IPS-18a (cell line): ENCODE results near the gene VRTN.
A peak's percentile ranks its signal among the peaks of the same experiment; 100 is the strongest.

Experiments
- H3K27ac ChIP-seq: one replicate; pipeline ENCODE4 v1.5.1; 2013; ENCODE audit warnings: low read length
- H3K27me3 ChIP-seq: one replicate; pipeline ENCODE4 v1.6.1; 2013; ENCODE audit warnings: mild to moderate bottlenecking, low read length; ENCODE audit not compliant: control insufficient read depth, insufficient read depth
- H3K36me3 ChIP-seq: one replicate; pipeline ENCODE4 v1.6.1; 2013; ENCODE audit warnings: low read depth, low read length; ENCODE audit not compliant: control insufficient read depth
- H3K4me1 ChIP-seq: one replicate; pipeline ENCODE4 v1.6.1; 2013; ENCODE audit warnings: low read depth, low read length; ENCODE audit not compliant: control insufficient read depth
- H3K4me3 ChIP-seq: one replicate; pipeline ENCODE4 v1.5.1; 2013; ENCODE audit warnings: low read length
- H3K9ac ChIP-seq: one replicate; pipeline ENCODE4 v1.6.1; 2013; ENCODE audit warnings: mild to moderate bottlenecking, low read length, moderate library complexity
- H3K9me3 ChIP-seq: one replicate; pipeline ENCODE4 v1.6.1; 2013; ENCODE audit warnings: low read depth, low read length; ENCODE audit not compliant: control insufficient read depth

VRTN gene

DNA sequence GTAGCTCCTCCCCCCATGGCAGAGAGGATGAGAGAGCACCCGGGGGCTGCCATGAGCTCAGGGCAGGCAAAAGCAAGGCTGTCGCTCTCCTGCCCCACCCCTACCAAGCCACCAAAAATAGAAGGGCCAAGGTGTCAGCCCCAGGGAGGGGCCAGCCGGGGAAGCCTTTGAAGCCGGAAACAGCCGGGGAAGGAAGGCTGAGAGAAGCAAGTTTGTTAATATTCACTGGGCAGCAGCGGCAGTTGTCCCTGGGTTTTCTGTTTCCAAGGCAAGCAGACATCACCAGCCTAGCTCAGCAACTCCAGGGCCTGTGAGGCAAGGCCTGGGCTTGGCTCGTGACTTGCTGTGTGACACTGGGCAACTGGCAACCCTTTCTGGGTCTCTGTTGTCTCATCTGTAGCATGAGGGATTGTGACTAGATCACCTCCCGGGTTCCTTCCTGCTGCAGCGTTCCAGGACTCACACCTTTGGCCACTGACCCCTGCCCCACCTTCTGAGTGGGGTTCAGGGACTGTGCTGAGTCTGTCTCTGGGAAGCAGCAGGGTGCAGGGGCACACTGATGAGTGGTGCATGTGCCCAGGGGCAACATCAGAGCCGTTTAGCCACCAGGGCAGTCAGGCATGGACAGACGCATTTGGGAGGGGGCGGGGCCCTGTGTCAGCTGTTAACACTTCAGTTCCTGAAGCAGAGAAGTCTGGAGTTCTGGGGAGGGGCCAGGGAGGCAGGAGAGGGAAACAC lies 53.4 kb downstream of the VRTN start:
- H3K9me3 ChIP-seq: no peaks in the 10 kb centered on the region
- H3K27ac ChIP-seq: no peak overlapping the region
- no peaks in the 10 kb centered on the region for H3K36me3 ChIP-seq
- no peaks in the 10 kb centered on the region for H3K27me3 ChIP-seq
- peaks cover 14% of the 10 kb centered on the region for H3K4me1 ChIP-seq
- peak overlapping the region; percentile 23 for H3K4me3 ChIP-seq
- H3K9ac ChIP-seq: no peak overlapping the region

DNA sequence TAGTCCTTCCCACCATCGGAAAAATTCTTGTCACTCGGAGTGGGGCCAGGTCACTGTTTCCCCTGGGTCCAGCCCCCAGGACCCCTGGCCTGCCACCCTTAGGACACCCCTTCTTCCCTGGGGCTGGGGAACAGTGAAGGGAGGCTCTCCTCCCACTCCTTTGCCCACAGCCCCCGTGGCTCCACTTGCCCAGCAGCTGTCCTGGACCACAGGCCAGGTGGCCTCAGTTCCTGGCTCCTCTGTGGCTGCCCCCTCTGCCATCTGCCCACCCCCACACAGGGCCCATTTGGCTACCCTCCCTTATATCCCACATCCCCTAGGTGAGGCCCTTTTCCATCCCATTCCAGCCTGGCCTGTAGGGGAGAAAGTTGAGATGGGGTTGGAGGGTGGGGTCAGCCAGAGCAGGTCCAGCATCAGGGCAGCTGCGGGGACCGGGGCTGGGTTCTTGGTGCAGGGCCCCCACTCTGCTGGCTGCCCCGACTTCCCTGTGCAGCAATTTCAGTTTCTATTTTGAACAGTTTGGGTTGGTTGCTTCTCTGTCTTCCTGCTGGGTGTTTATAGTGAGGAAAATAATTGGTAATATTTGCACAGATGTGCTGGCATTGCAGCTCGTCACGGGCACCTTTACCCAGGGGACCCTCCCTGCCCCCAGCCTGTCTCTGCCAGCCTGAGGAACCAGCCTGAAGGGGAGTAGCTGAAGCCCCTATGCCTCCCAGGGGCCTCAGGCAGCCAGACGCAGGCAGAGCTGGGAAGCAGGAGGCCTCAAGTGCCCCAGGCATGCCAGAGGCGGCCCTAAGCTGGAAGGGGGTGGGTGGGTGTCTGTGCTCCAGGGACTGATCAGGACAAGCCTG lies 54.4 kb downstream of the VRTN start:
- no peak overlapping the region for H3K4me3 ChIP-seq
- no peaks in the 10 kb centered on the region for H3K9me3 ChIP-seq
- H3K4me1 ChIP-seq: peaks cover 14% of the 10 kb centered on the region
- H3K36me3 ChIP-seq: no peaks in the 10 kb centered on the region
- no peaks in the 10 kb centered on the region for H3K27me3 ChIP-seq
- H3K9ac ChIP-seq: no peak overlapping the region
- no peak overlapping the region for H3K27ac ChIP-seq

GRCh38 chr14:74403619-74404417 lies 55.5 kb downstream of the VRTN start:
- Histone ChIP-seq H3K27ac (no peak overlapping the region), H3K4me3 (no peak overlapping the region), H3K4me1 (peaks cover 14% of the 10 kb centered on the region)

DNA sequence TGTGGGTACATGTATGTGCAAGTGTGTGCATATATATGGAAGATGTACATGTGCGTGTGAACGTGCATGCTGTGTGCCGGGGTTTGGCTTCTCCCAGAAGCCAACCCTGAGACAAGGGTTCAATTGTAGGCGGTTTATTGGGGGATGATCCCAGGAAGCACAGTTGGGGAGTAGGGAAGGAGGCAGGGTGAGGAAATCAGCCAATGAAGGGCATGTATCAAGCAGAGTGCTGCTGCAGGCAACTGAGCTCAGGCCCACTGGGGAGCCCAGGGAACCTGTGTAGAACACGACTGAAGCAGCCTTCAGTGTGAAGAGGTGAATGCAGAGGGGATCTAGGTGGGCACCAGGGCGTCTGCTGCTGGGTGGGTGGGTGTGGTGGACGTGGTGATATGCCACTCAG lies 56.2 kb downstream of the VRTN start:
- H3K36me3 ChIP-seq: no peaks in the 10 kb centered on the region
- no peak overlapping the region for H3K27ac ChIP-seq
- no peak overlapping the region for H3K9ac ChIP-seq
- peaks cover 14% of the 10 kb centered on the region for H3K4me1 ChIP-seq
- no peak overlapping the region for H3K4me3 ChIP-seq
- H3K9me3 ChIP-seq: no peaks in the 10 kb centered on the region
- no peaks in the 10 kb centered on the region for H3K27me3 ChIP-seq

More at GRCh38 chr14:74403619-74404417, 55.5 kb downstream of the VRTN start:
- no peaks in the 10 kb centered on the region for H3K9me3 ChIP-seq
- no peaks in the 10 kb centered on the region for H3K27me3 ChIP-seq
- no peak overlapping the region for H3K9ac ChIP-seq
- no peaks in the 10 kb centered on the region for H3K36me3 ChIP-seq

DNA sequence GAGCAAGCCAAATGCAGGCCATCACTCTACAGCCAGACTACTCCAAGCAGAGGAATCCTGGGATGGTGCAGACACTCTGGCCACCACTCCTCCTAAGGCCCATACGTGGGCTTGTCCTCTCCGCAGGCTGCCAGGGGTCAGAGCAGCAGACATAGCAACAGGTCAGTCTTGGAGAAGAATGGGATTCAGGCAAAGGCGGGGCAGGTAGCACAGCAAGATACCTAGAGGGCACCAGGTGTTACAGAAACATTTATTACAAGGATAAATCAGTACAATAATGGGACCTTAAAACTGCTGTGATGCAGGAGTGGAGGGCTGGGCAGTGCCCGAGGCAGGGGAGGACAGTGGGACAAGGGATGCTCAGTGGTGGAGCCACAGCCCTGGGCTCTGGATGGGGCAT lies 57.4 kb downstream of the VRTN start:
- Histone ChIP-seq H3K9me3 (no peaks in the 10 kb centered on the region), H3K36me3 (no peaks in the 10 kb centered on the region), H3K4me3 (no peak overlapping the region), H3K4me1 (peaks cover 14% of the 10 kb centered on the region), H3K9ac (no peak overlapping the region), H3K27me3 (no peaks in the 10 kb centered on the region), H3K27ac (no peak overlapping the region)

DNA sequence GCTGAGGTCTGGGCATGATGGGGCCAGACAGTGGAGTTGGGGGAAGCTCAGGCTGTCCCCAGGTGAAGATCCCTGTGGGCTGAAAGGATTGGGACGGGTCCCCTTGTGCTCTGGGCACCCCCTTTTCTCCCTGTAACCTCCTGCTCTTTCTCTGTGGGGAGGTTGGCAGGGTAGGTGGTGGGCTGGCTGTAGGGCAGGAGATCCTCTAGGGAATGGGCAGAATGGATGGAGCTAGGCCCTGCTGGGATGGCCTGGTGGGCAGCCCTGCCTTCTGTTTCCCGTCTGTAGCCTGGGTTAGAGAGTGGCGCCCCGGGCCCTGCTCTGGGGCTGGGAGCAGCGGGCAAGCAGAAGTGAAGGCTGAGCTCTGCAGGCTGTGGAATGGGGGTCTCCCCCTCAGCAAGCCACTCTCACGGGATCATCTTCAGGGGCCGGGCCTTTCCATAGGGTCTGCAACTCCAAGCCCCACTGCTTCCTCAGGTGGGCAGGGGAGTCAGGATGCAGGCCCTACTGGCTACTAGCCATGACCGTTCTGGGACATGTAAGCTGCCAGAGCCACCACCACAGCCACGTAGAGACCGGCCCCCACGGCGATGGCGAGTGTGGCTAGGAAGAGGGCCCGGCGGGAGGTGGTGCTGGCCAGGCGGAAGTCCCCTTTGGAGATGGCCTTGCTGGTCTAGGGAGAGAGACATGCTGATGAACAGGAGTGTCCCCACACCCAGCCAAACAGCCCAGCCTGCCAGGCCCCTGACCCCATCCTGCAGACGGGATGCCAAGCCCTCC lies 58.9 kb downstream of the VRTN start:
- Histone ChIP-seq H3K27ac (no peak overlapping the region), H3K4me3 (no peak overlapping the region), H3K4me1 (peaks cover under 1% of the 10 kb centered on the region), H3K9ac (no peak overlapping the region), H3K27me3 (no peaks in the 10 kb centered on the region), H3K9me3 (no peaks in the 10 kb centered on the region), H3K36me3 (no peaks in the 10 kb centered on the region)

DNA sequence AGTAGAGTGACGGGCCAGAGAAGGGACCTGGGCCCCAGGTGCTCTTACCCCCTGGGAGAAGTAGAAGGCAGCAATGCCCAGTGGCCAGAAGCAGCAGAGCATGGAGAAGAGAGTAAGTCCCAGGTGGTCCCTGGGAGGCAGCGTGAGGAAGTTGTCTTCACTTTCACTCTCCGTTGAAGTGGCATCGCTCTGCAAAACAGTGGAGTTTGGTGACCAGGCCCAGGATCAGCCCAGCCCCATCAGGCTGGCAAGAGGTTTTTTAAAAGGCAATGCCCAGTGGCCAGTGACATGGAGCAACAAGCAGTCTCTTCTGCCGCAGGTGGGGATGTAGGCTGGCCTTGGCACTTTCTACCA lies 59.5 kb downstream of the VRTN start:
- no peaks in the 10 kb centered on the region for H3K9me3 ChIP-seq
- no peaks in the 10 kb centered on the region for H3K36me3 ChIP-seq
- H3K9ac ChIP-seq: no peak overlapping the region
- no peaks in the 10 kb centered on the region for H3K4me1 ChIP-seq
- H3K27ac ChIP-seq: no peak overlapping the region
- H3K4me3 ChIP-seq: no peak overlapping the region
- no peaks in the 10 kb centered on the region for H3K27me3 ChIP-seq

DNA sequence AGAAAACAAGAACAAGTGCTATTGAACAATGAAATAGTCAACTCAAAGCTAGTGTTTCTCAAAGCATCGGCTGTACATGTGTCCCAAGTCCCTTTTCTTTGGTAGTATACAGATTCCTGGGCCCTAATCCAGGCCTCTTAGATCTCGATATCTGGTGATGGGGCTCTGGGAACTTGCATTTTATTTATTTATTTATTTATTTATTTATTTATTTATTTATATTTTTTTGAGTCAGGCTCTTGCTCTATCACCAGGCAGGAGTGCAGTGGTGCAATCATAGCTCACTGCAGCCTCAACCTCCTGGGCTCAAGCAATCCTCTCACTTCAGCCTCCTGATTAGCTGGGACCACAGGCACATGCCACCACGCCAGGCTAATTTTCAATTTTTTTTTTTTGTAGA lies 60.6 kb downstream of the VRTN start:
- Histone ChIP-seq H3K9ac (no peak overlapping the region), H3K36me3 (no peaks in the 10 kb centered on the region), H3K4me1 (peaks cover 6% of the 10 kb centered on the region), H3K9me3 (no peaks in the 10 kb centered on the region), H3K27ac (no peak overlapping the region), H3K4me3 (no peak overlapping the region), H3K27me3 (no peaks in the 10 kb centered on the region)

- no peak overlapping the region for H3K4me3 ChIP-seq
- H3K4me1 ChIP-seq: peaks cover 12% of the 10 kb centered on the region
- H3K36me3 ChIP-seq: no peaks in the 10 kb centered on the region
- no peak overlapping the region for H3K27ac ChIP-seq
- H3K9me3 ChIP-seq: no peaks in the 10 kb centered on the region
- no peak overlapping the region for H3K9ac ChIP-seq
- H3K27me3 ChIP-seq: no peaks in the 10 kb centered on the region
Observed at GRCh38 chr14:74409441-74409840, 61.2 kb downstream of the VRTN start.
